ENCODE data around the gene SVIP. TPM values are rescaled to one million over a fixed set of nuclear protein-coding genes. Genes with fewer than 3 reads are reported as not detected.

SVIP gene, protein sequence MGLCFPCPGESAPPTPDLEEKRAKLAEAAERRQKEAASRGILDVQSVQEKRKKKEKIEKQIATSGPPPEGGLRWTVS
- 4.5 and 40.3 TPM in 2 replicates for total RNA-seq

DNA sequence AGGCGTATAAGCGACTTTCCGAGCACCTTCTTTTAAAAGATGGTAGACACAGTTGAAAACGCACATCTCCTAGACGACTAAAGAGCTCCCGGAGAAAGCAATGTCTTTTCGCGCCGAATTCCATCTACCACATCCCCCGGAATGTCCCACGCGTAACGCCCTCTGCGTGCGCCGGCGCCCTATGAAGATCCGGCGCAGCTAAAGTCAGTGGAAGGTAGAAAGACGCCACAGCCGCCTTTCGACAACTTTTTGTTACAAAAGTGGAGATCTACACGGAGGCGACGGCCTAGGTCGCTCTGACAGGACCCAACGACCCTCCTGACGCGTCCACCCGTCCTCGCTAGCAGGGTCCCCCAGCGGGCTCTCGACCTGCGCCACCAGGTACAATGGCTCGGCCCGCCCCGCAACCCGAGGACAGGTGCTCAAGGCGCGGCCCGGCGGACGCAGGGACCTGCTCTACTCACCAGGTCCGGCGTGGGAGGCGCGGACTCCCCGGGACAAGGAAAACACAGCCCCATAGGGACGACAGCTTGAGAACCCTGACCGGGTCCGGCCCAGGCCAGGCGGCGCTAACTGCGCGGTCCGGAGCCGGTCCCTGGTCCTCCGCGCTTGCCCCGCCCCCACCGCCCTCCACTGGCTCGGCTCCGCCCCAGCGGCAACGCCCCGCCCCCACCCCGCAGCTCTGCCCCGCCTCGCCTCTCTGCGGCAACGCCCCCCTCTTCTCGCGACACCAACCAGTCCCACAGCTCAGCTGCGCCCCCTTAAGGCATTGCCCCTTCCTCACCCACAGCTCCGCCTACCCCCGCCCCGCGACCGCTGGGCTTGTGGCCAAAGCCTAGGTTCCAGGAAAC, at the start of gene SVIP:
Gene SVIP, minus strand, starts transcription at position 571 of the 851 bp plus-strand sequence. Its CDS starts 53 bp downstream, at position 518.

GRCh38 chr11:22860241-22860640, 30.6 kb upstream of the SVIP start, which contains the start of gene CCDC179:
Gene CCDC179 (minus strand): TSS chr11:22860474. CDS start chr11:22860421, 53 bp downstream.

Other genes with a start within 250 kb of the SVIP start
- gene FANCF, start 204.0 kb downstream of the SVIP start, total RNA-seq: 9.9 and 10.4 TPM in 2 replicates
- gene GAS2, start 163.2 kb downstream of the SVIP start, total RNA-seq: 2.3 and 3.4 TPM in 2 replicates
- not detected in 2 replicates for gene CCDC179, start 30.7 kb upstream of the SVIP start, total RNA-seq